ENCODE results near the gene ZNF57. TPM values are rescaled to one million over a fixed set of nuclear protein-coding genes. Genes with fewer than 3 reads are reported as not detected.

Gene ZNF57
- total and polyA plus RNA-seq, 2 of the 13 experiments (the other 11 are each of a cell fraction or from before 2014, with no cell fraction given): 6.6 to 17.5 TPM

DNA sequence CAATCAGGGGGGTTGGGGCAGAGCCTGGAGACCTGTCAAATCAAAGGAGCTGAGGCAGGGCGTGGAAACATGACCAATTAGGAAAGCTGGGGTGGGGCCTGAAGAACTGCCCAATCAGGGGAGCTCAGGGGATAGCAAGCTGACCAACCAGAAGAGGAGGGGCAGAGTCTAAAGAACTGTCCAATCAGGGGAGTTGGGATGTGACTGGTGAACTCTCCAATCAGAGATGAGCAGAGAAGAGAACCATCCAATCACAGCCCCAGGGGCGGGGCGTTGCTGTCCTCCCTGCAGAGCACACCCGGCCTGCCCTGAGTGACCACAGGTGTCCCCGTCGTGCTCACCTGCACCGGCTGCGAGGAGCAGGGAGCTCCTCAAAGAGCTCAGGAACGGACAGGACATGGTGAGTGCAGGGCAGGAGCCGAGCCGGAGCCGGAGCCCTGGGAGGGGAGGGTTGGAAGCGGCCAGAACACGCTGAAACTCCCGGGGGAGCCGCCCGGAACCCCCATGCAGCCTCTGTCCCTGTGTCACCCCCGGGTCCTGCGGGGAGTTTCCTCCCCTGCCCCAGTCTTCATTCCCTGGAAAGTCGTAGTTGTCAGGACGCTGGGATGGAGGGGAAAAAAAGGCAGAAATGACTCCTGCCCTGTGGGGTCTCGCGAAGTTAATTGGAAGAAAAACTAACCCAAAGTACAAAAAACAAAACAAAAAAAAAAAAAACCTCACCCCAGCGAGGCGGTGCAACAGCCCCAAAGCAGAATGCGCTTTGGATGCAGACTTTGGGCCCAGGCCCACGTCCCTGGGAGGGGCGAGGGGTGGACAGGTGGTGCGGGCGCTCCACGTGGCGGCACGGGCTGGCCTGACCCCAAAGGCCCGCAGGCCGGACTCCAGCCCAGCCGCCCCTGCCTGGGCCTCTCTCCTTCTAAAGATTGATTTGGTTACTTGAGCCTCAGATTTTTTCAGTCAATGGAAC, 33.4 kb upstream of the ZNF57 start, which contains the start of gene ZNF556 (continued):
- 0 out of 2 replicates have a peak, but pooled peaks have one; percentile 5 for TF ChIP-seq MAZ (IDR thresholded peaks at IDR 0.05; ENCODE audit: borderline replicate concordance, low read depth, low read length)
- TF ChIP-seq MAZ (CRISPR knock-in tag; IDR thresholded peaks at IDR 0.05; ENCODE audit: low read depth): peak; percentile 42
- TF ChIP-seq, protein P1, sequence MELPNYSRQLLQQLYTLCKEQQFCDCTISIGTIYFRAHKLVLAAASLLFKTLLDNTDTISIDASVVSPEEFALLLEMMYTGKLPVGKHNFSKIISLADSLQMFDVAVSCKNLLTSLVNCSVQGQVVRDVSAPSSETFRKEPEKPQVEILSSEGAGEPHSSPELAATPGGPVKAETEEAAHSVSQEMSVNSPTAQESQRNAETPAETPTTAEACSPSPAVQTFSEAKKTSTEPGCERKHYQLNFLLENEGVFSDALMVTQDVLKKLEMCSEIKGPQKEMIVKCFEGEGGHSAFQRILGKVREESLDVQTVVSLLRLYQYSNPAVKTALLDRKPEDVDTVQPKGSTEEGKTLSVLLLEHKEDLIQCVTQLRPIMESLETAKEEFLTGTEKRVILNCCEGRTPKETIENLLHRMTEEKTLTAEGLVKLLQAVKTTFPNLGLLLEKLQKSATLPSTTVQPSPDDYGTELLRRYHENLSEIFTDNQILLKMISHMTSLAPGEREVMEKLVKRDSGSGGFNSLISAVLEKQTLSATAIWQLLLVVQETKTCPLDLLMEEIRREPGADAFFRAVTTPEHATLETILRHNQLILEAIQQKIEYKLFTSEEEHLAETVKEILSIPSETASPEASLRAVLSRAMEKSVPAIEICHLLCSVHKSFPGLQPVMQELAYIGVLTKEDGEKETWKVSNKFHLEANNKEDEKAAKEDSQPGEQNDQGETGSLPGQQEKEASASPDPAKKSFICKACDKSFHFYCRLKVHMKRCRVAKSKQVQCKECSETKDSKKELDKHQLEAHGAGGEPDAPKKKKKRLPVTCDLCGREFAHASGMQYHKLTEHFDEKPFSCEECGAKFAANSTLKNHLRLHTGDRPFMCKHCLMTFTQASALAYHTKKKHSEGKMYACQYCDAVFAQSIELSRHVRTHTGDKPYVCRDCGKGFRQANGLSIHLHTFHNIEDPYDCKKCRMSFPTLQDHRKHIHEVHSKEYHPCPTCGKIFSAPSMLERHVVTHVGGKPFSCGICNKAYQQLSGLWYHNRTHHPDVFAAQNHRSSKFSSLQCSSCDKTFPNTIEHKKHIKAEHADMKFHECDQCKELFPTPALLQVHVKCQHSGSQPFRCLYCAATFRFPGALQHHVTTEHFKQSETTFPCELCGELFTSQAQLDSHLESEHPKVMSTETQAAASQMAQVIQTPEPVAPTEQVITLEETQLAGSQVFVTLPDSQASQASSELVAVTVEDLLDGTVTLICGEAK (IDR thresholded peaks at IDR 0.05): no peak
- TF ChIP-seq, protein P1 (CRISPR knock-in tag; IDR thresholded peaks at IDR 0.05): peak; percentile 73; the same call in 1 of the 2 replicates
- TF ChIP-seq, protein P2, sequence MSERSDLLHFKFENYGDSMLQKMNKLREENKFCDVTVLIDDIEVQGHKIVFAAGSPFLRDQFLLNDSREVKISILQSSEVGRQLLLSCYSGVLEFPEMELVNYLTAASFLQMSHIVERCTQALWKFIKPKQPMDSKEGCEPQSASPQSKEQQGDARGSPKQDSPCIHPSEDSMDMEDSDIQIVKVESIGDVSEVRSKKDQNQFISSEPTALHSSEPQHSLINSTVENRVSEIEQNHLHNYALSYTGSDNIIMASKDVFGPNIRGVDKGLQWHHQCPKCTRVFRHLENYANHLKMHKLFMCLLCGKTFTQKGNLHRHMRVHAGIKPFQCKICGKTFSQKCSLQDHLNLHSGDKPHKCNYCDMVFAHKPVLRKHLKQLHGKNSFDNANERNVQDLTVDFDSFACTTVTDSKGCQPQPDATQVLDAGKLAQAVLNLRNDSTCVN (CRISPR knock-in tag; IDR thresholded peaks at IDR 0.05; ENCODE audit: borderline replicate concordance): 0 out of 2 replicates have a peak, but pooled peaks have one; percentile 49
- TF ChIP-seq, protein P3, sequence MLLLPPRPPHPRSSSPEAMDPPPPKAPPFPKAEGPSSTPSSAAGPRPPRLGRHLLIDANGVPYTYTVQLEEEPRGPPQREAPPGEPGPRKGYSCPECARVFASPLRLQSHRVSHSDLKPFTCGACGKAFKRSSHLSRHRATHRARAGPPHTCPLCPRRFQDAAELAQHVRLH (CRISPR knock-in tag; IDR thresholded peaks at IDR 0.05; ENCODE audit: borderline replicate concordance, low read depth): peak; percentile 55; the same call in 1 of the 2 replicates
- TF ChIP-seq PPARG (CRISPR knock-in tag; conservative IDR thresholded peaks at IDR 0.05): no peak; the same call in 1 of the 2 replicates
- TF ChIP-seq SP4 (CRISPR knock-in tag; IDR thresholded peaks at IDR 0.05): peak; percentile 87
- no peak for TF ChIP-seq SMAD9 (CRISPR knock-in tag; IDR thresholded peaks at IDR 0.05)
- TF ChIP-seq ZFP82 (CRISPR knock-in tag; IDR thresholded peaks at IDR 0.05; ENCODE audit: borderline replicate concordance): no peak
- peak; percentile 51 for TF ChIP-seq AGO2 (optimal IDR thresholded peaks at IDR 0.05; ENCODE audit: low read depth, low read length)
- TF ChIP-seq YEATS2 (CRISPR knock-in tag; IDR thresholded peaks at IDR 0.05; ENCODE audit: borderline replicate concordance): 0 out of 2 replicates have a peak, but pooled peaks have one; percentile 58
- TF ChIP-seq ZNF232 (CRISPR knock-in tag; IDR thresholded peaks at IDR 0.05; ENCODE audit: borderline replicate concordance): peak; percentile 13; the same call in 1 of the 2 replicates
- peak; percentile 81; the same call in 1 of the 2 replicates for TF ChIP-seq ZNF430 (CRISPR knock-in tag; IDR thresholded peaks at IDR 0.05)
- TF ChIP-seq YEATS4 (CRISPR knock-in tag; IDR thresholded peaks at IDR 0.05; ENCODE audit: borderline replicate concordance): peak; percentile 97
- no peak for TF ChIP-seq NPAS2 (CRISPR knock-in tag; IDR thresholded peaks at IDR 0.05; ENCODE audit: borderline replicate concordance)
- peak; percentile 22; the same call in 1 of the 2 replicates for TF ChIP-seq GFI1 (CRISPR knock-in tag; IDR thresholded peaks at IDR 0.05; ENCODE audit: borderline replicate concordance)
- peak; percentile 91; the same call in 1 of the 2 replicates for TF ChIP-seq ZNF616 (CRISPR knock-in tag; IDR thresholded peaks at IDR 0.05; ENCODE audit: low read depth)
